Esophagus mucosa (tissue), 1 donor: ENCODE results near the gene OR3A1. TPM values are rescaled to one million over a fixed set of nuclear protein-coding genes. Genes with fewer than 3 reads are reported as not detected.
"Not testable (repeated sequence)": the region's sequence is repeated elsewhere in the genome, so short reads cannot be mapped to it uniquely, and the experiment has no call there.

Experiments used
- ATAC-seq: fragments of 200-7000 bp; cut with Tn5 transposase; one replicate; pipeline ENCODE4 v1.9.1; 2020
- total RNA-seq: library from RNA; stranded (reverse); gene quantifications from one replicate; pipeline ENCODE4 v1.2.4, GENCODE V29; 2023
- donor health status: DM: yes; HTN: yes; CAD: no.

The OR3A1 gene, protein sequence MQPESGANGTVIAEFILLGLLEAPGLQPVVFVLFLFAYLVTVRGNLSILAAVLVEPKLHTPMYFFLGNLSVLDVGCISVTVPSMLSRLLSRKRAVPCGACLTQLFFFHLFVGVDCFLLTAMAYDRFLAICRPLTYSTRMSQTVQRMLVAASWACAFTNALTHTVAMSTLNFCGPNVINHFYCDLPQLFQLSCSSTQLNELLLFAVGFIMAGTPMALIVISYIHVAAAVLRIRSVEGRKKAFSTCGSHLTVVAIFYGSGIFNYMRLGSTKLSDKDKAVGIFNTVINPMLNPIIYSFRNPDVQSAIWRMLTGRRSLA
- not detected for total RNA-seq

DNA sequence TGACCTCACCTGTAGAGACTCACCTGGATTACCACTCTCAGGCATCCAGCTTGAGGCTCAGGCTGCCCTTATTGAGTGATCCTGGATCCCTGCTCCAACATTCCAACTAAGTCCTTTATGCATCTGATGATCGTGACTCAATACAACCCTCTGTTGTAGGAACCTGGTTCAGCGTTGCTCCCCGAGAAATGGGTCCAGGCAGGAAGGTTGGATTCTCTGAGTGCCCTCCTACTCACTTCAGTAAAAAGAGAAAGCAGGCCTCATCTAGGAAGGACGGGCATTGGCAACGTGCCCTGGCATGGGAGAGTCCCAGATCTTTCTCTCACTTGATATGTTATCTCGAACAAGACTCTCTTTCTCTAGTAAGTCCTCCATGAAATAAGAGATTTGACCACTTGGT lies at the start of gene OR3A1:
TSS of gene OR3A1 (minus strand) at position 101 of the 400 bp plus-strand sequence. CDS start 5,778 bp downstream, outside the sequence.
- no peak for ATAC-seq

DNA sequence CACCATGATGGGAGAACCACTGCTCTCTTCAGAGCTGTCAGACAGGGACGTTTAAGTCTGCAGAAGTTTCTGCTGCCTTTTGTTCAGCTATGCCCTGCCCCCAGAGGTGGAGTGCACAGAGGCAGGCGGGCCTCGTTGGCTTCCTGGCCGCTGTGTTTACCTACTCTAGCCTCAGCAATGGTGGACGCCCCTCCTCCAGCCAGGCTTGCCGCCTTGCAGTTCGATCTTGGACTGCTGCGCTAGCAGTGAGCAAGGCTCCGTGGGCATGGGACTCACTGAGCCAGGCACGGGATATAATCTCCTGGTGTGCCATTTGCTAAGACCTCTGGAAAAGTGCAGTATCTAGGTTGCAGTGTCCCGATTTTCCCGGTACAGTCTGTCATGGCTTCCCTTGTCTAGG lies 44.6 kb upstream of the OR3A1 start:
- ATAC-seq, result not testable (repeated sequence)

DNA sequence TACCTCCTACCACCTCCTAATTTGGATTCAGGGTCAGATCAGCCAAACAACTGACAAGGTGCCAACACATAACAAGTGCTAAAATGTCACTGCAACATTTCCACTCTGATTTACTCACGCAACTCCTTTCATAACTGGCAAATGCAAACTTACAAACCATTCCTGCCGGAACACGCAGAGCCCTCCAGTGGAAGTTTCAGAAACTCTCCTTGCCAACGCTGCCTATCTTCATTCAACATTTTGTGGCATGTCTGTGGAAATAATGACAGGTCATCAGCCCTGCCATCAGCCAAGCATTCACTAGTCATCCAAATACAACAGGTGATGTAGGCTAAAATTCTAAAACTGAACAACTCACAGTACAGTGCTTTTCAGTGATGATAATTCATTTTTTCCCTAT lies 37.7 kb upstream of the OR3A1 start:
- ATAC-seq, result no peak

DNA sequence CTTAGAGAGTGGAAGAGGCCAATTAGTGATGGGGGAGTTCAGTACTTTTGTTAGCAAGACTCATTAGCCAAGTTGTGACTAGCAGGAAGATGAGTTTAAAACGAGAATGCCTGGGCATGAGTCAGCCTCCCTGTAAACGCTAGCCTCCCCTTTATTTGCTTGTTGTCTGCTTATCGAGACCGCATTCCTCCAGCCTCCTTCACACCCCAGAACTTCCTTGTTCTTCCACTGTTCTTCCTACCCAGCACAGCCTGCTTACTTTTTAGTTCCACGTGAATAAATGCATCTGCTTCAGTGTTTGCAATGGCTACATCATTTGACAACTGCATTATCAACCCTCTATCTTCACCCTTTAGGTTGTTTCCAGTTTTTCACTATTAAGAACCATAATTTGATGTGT lies 20.2 kb upstream of the OR3A1 start:
- ATAC-seq, result peak; percentile 70

DNA sequence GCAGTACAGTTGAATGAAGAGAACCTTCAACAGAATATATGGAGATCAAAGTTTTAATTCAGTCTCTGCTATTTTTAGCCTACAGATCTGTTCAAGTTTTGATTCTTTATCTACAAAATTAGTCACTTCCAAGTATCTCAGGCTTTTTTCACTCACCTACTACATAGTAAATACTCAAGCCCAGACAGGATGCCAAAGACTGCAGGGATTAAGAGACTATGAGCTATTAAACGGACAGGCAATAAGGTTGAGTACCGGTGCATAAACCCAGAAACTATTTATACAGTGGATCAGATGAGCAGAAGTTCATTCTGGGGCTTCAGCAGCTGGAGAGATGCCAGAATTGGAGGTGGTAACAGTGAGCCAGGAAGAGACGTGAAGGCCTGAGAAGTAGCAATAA lies 18.7 kb upstream of the OR3A1 start:
- ATAC-seq, result peak; percentile 26

DNA sequence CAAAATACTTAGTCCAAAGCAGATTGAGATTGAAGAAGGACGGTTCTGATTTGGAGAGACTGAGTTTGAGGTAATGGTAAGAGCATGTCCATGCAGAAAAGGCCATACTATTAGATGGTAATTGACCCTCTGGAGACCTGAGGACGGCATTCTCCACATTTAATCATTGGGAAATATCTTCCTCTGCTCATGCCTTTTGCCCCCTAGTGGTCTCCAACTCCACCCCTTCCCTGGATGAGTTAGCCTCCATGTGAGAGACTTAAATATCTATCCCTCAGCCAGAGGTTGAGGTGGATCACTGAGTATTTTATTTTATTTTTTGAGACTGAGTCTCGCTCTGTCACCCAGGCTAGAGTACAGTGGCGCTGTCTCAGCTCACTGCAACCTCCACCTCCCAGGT lies 10.4 kb upstream of the OR3A1 start:
- ATAC-seq, result no peak

DNA sequence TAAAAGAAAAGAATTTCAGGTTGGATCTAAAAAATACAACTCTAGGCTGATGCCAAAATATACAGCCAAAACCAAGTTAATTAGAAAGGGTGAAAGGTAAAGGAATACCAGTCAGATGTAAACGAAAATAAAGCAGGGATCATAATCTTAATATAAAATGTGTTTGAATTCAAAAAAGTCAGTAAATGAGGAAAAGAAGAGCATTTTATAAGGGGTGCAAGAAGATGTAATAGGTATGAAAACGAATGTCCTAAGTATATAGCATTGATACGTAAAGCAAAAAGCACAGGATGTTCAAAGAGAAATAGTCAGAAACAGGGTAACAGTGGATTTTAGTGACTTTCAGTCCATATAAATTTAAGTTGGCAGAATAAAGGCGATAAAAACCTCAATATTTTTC lies 2.5 kb downstream of the OR3A1 start:
- ATAC-seq, result no peak

DNA sequence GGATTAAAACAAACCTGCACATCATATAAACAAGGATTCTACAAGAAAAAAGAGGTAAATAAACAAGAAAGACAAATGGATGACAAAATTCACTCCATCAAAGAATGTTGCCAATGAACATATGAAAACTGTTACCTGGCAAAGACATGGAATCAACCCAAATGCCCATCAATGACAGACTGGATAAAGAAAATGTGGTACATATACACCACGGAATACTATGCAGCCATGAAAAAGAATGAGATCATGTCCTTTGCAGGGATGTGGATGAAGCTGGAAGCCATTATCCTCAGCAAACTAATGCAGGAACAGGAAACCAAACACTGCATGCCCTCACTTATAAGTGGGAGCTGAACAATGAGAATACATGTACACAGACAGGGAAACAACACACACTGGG lies 4.6 kb downstream of the OR3A1 start:
- not testable (repeated sequence) for ATAC-seq

DNA sequence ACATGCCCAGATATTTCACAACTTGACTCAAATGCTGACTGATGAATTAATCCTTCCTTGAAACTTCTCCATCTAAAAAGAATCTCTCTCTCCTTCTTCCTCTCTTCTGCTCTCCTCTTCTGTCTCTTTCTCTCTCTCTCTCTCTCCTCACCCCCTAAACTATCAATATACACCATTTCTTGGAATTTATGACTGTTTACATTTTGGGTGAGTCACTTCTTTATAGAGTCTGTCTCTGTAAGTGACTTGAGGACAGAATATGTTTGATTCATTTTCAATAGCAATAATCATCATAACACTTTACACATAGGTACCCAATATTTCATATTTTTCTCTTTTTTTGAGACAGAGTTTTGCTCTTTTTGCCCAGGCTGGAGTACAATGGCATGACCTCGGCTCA lies 15.3 kb downstream of the OR3A1 start:
- ATAC-seq, result no peak

DNA sequence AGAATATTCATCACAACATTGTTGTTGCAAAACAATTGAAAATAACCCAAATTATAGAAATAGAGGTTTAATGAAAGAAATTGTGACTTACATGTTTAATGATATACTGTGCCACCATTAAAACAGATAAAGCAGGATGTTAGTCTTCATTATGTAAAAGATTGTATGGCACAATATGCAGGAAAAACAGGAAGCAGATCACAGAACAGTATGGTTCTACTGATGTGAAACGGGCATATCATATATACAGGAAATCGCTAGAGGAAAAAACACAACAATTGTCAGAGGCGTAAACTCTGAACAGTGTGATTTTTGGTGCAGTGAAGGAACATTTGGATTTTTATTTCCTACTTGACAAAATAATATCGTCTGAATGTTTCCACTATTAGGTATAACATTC lies 22.0 kb downstream of the OR3A1 start:
- no peak for ATAC-seq

DNA sequence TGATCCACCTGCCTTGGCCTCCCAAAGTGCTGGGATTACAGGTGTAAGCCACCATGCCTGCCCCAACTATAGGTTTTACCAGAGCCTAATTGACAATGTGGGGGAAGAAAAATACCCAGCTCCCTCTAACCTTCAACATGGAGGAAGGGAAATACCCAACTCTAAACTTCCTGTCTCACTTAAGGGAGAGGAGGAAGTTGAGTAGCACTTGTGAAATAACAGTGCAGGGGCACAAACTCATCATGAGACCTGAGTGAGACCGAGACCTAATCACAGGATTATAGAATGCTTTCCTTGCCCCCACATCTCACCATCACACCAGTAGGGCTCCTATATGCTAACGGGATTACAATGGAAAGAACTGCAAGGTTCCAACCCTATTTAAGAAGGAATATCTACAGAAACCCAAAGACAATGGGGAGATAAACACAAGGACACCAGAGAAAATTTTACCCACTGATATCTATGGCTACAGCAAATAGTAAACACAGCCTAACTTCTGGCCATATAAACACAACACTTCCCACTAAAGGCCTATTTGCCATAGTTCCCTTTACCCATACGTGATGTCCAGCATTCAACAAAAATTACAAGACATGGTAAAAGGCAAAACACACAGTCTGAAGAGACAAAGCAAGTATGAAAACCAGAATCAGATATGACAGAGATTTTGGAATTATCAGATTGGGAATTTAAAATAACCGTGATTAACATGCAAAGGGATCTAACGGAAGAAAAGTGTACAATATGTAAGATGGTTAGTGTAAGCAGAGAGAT lies 26.9 kb downstream of the OR3A1 start:
- ATAC-seq, result no peak

DNA sequence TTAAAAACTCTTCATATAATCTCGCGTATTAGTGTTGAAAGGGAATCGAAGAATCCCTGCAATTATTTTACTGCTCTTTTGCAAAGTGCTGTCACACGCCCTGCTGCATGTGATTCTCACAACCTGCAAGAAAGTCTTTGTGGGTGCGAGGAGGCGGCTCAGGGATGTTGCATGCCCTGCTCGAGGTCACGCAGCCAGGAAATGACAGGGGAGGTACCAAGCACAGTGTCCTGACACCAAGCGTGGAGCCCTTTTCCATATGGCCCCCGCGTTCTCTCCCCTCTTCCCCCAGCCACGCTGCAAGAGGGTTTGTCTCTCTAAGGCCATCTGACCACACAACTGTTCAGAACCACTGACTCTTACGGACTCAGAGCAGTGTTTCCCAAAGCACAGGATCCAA lies 37.6 kb downstream of the OR3A1 start:
- no peak for ATAC-seq

DNA sequence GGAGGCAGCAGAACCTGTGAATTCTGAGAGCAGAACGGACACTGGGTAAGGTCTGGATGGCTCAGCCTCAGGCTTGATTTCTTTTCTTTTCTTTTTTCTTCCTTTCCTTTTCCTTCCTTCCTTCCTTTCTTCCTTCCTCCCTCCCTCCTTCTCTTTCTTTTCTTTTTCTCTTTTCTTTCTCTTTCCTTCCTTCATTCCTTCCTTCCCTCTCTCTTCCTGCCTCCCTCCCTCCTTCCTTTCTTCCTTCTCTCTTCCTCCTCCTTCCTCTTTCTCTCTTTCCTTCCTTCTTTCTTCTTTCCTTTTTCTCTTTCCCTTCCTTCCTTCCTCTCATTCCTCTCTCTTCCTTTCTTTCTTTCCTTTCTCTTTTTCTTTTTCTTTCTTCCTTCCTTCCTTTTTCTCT lies 38.0 kb downstream of the OR3A1 start:
- no peak for ATAC-seq

DNA sequence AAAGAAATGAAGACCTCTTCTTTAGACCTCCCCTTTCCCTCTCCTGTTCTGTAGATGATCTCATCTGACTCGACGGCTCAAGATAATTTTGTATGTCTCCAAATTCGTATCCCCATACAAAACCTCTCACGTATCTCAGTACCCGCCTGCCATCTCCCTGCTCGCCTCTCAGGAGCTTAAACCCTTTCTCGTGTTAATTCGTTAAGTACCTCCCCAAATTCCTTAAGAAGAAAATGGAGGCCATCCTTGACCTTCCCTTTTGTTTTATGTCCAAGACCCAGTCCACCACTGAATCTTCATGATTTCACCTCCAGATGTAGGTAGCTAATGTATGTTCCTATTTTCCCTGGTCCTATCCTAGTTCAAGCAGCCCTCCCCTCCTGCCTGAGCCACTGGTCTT lies 41.6 kb downstream of the OR3A1 start:
- no peak for ATAC-seq

DNA sequence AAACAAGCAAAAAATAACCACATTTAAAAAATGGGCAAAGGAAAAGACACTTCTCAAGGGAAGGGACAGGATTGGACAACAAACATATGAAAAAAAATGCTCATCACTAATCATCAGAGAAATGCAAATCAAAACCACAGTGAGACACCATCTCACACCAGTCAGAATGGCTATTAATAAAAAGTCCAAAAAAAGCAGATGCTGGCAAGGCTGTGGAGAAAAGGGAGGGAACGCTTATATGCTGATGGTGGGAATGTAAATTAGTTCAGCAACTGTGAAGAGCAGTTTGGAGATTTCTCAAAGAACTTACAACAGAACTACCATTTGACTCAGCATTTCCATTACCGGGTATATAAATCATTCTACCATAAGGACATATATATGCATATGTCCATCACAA lies 49.1 kb downstream of the OR3A1 start:
- ATAC-seq, result not testable (repeated sequence)

DNA sequence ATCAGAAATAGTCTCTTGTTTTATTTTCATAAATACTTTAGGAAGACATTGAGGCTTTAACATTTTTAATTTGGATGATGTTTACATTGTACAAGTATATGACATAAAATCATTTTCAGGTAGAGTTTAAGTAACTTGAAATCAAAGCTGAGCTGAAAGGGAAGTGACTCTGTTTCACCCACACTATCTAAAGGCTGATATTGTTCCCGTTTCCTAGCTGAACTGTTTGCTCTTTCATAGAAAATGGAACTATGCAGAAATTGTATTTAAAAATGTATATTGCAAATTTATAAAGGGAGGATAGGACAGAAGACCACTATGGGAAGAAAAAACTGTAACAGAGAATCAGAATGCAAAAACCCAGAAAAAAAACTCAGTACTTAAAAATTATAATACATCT lies 53.3 kb downstream of the OR3A1 start:
- ATAC-seq, result not testable (repeated sequence)

DNA sequence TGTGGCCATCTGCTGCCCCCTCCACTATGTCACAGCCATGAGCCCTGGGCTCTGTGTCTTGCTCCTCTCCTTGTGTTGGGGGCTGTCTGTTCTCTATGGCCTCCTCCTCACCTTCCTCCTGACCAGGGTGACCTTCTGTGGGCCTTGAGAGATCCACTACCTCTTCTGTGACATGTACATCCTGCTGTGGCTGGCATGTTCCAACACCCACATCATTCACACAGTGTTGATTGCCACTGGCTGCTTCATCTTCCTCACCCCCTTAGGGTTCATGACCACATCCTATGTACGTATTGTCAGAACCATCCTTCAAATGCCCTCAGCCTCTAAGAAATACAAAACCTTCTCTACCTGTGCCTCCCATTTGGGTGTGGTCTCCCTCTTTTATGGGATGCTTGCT lies 57.1 kb downstream of the OR3A1 start:
- not testable (repeated sequence) for ATAC-seq

Other genes with a start within 250 kb of the OR3A1 start
- not detected for gene OR1D5, start 234.8 kb downstream of the OR3A1 start, total RNA-seq
- gene OR1D2, start 193.9 kb downstream of the OR3A1 start, total RNA-seq, result not detected
- not detected for gene OR1G1, start 170.8 kb downstream of the OR3A1 start, total RNA-seq
- gene OR1A2, start 100.8 kb downstream of the OR3A1 start, total RNA-seq, result not detected
- gene OR1A1, start 90.7 kb downstream of the OR3A1 start, total RNA-seq, result not detected
- gene OR3A2, start 87.9 kb upstream of the OR3A1 start, total RNA-seq, result not detected
- not detected for gene OR1E1, start 100.0 kb upstream of the OR3A1 start, total RNA-seq
- gene OR3A3, start 113.0 kb upstream of the OR3A1 start, total RNA-seq, result not detected
- not detected for gene OR1E2, start 135.5 kb upstream of the OR3A1 start, total RNA-seq
- not detected for gene SPATA22, start 173.5 kb upstream of the OR3A1 start, total RNA-seq
- 0.56 TPM for gene ASPA, start 177.6 kb upstream of the OR3A1 start, total RNA-seq